Prostate gland (tissue), 2 donors: ENCODE results near the gene ADORA2A.

Experiments
- CTCF ChIP-seq, 4 experiments: fragments of 200-600 bp in 2 of 4; fragments of 450-650 bp in 2 of 4; sonication (generic) in 2 of 4; IDR thresholded peaks; 1 replicate in 3 of 4; 2 replicates in 1 of 4; pipeline ENCODE4 v1.5.1; 2016 to 2019; ENCODE audit warnings: antibody characterized with exemption in 4 of 4, mild to moderate bottlenecking in 2 of 4, moderate library complexity in 2 of 4
- POLR2A ChIP-seq: fragments of 450-650 bp; IDR thresholded peaks from one replicate; pipeline ENCODE4 v1.6.1; 2016; ENCODE audit warnings: antibody characterized with exemption, mild to moderate bottlenecking

- peak in 1 of 4 experiments; percentile 13 for TF ChIP-seq CTCF (IDR thresholded peaks at IDR 0.05)
- TF ChIP-seq POLR2A, result no peak
Observed at GRCh38 chr22:24402460-24403192, 24.8 kb upstream of the ADORA2A start.
